HG03064 (cell line): ENCODE data around the gene DCAF5.

Experiments
- ATAC-seq: cut with Tn5 transposase; IDR thresholded peaks from one replicate; pipeline ENCODE4 v1.9.1; 2021; ENCODE audit warnings: low read depth; ENCODE audit not compliant: unreplicated experiment

DCAF5 gene

DNA sequence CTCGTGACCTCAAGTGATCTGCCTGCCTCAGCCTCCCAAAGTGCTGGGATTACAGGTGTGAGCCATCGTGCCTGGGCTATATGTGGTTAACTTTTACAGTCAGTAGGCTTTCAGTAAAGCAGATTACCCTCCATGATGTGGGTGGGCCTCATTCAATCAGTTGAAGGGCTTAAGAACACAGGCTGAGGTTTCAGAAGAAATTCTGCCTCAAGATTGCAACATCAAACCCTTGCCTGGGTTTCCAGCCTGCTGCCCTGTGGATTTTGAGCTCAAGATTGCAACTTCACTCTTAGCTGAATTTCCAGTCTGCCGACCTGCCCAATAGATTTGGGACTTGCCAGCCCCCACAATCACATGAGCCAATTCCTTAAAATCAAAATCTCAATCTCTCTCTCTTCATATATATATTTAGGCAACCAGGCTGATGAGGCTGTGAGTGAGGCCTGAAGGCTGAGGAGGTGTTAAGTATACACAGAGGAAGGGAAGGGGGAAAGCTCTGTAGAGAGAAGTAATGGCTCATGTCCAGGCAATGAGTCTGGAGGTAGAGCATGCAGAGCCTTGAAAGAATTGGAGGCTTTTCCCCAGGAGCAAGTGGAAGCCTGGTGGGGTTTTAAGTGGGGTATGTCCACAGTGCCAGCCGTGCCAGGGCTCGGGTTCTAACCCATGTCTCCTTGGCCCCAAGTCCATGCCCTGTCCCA, 140.5 kb downstream of the DCAF5 start:
- ATAC-seq: no peak

- no peak for ATAC-seq
Measured at GRCh38 chr14:69010648-69011047, 142.3 kb downstream of the DCAF5 start.

GRCh38 chr14:69008421-69008884, 144.5 kb downstream of the DCAF5 start:
- no peak for ATAC-seq

- no peak for ATAC-seq
Measured at GRCh38 chr14:69006346-69006745, 146.6 kb downstream of the DCAF5 start.

DNA sequence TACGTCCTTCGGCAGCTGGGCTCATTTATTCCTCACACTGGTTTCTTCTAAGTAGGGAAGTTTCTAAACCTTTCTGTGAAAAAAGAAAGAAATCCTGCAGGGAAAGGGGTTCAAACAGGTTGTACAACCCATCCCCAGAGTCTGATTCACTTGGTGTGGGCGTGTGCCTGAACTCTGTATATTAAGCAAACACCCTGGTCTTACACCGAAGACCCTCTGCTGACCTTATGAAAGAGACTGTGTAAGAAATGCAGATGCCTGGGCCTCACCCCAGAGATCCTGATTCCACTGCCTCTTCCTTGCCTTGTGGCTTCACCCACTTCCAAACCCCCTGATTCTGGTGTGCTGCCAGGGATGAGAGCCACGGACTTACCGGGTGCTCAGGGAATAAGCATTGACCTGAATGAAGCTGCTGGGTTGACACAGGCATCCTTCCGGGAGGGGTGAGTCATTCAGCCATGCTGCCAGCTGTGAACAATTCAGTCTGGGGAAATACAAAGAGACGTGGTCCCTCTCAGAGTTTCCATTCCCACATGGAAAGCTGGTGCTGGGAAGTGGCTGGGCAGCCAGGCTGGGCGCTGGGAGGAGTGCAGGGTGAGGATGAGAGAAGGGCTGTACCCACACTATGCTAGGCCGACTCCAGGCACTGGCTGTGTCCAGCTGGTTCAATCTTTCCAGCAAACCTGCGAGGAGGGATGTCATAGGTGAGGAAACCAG, 147.3 kb downstream of the DCAF5 start:
- ATAC-seq: no peak

- no peak for ATAC-seq
Measured at GRCh38 chr14:69004731-69005431, 148.0 kb downstream of the DCAF5 start.

DNA sequence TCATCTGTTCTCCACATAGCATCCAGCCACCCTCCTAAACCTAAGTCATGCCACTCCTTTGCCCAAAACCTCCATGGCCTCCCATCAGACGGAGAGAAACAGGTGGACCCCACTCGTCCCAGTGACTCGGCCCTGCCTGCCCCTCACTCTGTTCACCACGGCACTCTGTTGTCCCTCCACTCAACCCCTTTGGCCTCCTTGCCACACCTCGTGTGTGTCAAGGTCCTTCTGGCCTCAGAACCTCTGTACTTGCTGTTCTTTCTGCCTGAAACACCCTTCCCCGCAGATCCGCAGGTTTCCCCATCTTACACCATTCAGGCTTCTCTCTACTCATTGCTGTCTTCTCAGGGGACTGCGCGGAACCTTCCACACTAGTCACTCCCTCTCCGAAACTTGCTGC, 149.3 kb downstream of the DCAF5 start:
- no peak for ATAC-seq

- no peak for ATAC-seq
Measured at GRCh38 chr14:69002069-69002468, 150.8 kb downstream of the DCAF5 start.

DNA sequence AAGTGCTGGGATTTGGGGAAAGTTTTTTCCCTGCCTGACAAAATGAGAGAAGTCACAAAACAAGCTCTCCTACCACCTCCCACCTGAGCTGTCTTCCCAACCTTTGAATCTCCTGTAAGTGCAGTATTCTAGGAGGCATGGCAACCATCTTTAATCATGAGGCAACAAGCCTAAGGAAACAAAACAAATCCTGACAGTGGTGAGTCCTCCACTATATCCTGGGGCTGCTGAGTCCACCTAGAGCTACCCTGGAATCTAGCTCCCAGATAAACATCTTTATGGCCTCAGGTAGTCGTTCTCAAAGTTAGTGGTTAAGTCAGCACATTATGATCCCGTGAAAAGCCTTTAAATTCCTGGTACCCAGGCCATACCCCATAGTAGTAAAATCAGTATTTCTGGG, 151.5 kb downstream of the DCAF5 start:
- ATAC-seq: no peak
